HG02885 (cell line): Measurements from ENCODE around the gene F13A1.

Experiments
- ATAC-seq: cut with Tn5 transposase; IDR thresholded peaks from one replicate; pipeline ENCODE4 v1.9.1; 2021; ENCODE audit warnings: mild to moderate bottlenecking; ENCODE audit not compliant: unreplicated experiment, poor library complexity

The F13A1 gene

DNA sequence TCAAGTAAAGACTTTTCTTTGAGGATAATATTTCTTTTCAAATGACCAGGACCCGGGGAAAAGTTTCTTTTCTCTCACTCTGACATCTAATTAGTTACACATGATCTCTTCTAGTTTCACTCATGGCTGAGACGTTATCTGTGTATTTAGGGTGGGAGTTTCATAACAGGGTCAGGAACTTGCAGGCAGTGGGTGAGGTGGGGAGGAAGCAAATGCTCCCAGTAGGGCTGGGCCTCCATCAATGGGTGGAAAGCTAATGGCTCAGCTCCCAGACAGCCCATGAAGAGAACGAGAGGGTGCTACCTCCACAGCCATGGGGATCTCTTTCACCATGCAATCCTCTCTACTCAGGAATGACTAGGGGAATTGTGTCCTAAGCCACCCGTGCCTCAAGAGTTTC lies 119.3 kb downstream of the F13A1 start:
- ATAC-seq: no peak

DNA sequence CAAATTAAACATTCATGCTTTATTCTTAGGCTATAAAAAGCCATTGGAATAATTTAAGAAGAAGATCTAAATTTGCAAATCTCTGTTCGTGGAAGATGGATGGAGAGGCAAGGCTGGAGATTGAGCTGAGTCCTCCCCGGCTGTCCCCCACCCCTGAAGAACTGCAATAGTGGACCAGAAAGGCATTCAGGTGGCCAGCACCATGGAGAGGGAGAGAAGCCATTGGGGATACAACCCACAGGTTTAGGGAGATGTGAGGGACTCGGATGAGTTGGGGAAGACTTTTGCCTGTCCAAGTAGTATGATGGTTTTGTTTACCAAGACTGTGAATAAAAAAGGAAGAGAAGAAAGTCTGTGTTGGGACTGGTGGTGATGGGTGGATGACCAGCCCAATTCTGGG lies 120.8 kb downstream of the F13A1 start:
- no peak for ATAC-seq

- ATAC-seq: no peak
Observed at GRCh38 chr6:6196762-6197161, 123.7 kb downstream of the F13A1 start.

GRCh38 chr6:6195080-6195479 lies 125.4 kb downstream of the F13A1 start:
- ATAC-seq: no peak

GRCh38 chr6:6193221-6193745 lies 127.2 kb downstream of the F13A1 start:
- no peak for ATAC-seq

GRCh38 chr6:6191909-6192308 lies 128.6 kb downstream of the F13A1 start:
- no peak for ATAC-seq

- no peak for ATAC-seq
Observed at GRCh38 chr6:6191476-6191875, 129.0 kb downstream of the F13A1 start.

DNA sequence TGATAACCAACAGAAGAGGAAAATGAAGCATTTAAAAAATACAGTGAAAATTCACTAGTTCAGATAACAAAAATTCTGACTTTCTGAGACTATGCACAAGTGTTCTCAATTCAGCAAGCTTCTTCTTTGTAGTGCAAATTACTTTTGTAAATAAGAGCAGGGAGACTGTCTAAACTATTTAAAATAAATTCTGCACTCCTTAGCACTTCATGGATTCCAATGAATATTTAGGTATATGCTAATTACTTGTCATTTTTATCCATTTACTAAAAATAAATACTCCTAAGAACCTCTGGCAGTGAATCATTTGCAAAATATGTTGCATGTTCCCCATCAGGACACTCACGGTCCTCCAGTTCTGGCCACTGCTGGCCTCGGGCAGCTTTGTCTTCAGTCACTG lies 139.8 kb downstream of the F13A1 start:
- ATAC-seq: no peak

- ATAC-seq: no peak
Observed at GRCh38 chr6:6179858-6180623, 140.4 kb downstream of the F13A1 start.

DNA sequence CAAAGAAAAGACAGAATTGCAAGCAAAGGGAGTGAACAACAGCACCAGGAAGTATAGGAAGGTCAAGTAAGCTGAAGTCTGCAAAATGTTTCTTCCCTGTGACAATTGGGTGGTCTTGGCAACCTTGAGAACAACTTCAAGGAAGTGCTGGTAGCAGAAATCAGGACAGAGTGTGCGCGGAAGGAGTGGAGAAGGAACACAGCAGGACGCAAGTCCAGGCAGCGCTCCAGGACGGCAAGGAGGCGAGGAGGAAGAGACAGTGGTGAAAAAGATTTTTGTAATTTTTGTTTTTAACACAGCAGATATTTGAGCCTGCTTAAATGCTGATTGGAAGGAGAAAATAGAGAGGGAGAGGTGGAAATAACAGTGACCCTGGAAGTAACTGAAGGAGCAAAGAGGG lies 141.7 kb downstream of the F13A1 start:
- no peak for ATAC-seq

DNA sequence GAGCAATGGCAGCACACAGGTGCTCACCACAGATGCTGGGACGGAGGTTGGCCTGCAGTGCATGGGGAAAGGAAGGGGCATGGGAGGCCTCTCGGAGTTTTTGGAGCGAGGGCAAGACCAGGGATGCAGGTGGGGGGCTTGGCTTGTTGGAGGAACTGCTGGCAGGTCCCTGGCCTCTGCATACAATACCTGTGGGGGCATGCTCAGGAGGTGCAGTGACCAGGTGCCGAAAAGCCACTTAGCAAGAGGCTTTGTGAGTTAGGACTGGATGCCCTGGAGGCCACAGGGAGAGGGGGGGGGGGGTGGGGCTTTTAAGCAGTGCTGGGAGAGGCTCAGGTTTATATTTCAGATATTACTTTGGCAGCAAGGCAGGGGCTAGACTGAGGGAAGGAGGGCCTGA lies 142.7 kb downstream of the F13A1 start:
- no peak for ATAC-seq

DNA sequence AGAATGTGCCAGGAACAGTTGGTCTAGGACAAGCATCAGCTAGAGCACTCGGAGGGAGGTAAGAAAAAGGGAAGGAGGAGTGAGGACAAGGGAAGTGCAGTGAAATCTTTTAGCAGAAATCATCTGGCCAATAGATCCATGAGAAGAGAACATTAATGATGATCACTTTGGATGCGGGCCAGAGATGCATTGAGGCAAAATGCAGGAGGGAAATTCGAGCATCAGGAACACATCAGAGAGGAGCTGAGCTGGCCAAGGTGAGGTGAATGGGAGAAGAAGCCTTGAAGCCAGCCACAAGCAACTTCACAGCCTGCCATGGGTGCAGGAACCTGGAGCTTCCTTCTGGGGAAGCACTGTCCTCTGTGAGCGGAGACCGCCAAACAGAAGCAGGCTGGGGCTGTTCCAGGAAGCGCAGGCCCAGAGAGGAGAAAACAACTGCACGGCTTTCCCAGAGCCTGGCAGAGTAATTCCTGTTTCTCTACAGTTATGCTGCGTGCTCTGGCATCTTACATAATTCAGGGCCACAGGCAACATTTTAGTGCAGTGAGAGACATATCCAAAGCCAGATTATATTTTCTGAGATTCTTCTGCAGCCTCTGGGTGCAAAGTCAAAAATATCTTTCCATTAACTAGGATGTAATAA lies 143.8 kb downstream of the F13A1 start:
- no peak for ATAC-seq

- no peak for ATAC-seq
Observed at GRCh38 chr6:6176127-6176526, 144.3 kb downstream of the F13A1 start.

DNA sequence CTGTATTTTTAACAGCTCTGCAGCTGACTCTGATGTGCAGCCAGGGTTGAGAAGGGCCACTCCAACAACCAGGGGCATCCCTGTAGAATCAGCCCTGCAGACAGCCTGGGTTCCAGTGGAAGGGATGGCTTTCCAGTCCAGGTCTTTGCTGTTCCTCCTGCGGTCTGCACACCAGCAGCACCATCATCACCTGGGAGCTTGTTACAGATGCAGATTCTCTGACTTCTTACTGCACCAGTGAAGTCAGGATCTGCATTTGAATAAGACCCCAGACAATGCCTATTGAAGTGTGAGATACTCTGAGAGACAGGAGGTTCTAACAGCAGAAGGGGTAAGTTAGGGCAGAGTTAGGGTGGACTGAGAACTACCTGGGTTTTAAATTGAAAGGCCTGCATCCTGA lies 151.3 kb downstream of the F13A1 start:
- ATAC-seq: no peak

DNA sequence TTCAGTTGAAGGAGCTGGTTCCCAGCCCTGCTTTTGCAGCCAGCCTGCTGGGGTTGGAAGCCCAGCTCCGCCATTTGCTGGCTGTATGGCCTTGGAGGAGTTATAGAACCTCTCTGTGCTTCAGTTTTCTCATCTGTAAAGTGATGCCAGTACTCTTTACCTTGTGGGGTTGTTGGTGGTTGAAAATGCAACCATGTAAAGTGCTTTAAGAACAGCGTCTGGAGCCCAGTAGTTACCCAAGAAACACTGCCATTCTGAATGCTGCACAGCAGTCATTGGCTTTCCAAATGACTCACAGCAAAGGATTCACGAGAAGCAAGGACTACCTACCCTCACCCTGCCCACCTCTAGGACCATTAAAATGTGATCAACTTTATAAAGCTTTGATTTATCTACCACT lies 154.4 kb downstream of the F13A1 start:
- no peak for ATAC-seq

GRCh38 chr6:6164367-6164766 lies 156.1 kb downstream of the F13A1 start:
- ATAC-seq: no peak

DNA sequence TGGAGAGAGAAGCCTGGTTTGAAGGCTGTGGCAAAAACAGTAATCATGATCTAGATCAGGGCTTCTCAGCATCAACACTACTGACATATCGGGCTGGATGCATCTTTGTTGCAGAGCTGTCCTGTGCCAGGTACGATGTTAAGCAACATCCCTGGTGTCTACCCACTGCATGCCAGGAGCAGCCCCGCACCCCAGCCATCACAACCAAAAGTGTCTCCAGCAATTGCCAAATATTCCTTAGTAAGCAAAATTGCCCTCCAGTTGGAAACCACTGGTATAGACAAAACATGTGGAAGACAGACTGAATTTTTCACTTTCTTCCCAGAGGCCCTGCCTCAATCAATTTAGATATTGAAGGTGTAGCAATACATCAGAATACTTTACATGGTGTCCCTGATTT lies 166.1 kb downstream of the F13A1 start:
- ATAC-seq: no peak

GRCh38 chr6:6152060-6152459 lies 168.4 kb downstream of the F13A1 start:
- ATAC-seq: no peak

- no peak for ATAC-seq
Observed at GRCh38 chr6:6148192-6148815, 172.2 kb downstream of the F13A1 start.

DNA sequence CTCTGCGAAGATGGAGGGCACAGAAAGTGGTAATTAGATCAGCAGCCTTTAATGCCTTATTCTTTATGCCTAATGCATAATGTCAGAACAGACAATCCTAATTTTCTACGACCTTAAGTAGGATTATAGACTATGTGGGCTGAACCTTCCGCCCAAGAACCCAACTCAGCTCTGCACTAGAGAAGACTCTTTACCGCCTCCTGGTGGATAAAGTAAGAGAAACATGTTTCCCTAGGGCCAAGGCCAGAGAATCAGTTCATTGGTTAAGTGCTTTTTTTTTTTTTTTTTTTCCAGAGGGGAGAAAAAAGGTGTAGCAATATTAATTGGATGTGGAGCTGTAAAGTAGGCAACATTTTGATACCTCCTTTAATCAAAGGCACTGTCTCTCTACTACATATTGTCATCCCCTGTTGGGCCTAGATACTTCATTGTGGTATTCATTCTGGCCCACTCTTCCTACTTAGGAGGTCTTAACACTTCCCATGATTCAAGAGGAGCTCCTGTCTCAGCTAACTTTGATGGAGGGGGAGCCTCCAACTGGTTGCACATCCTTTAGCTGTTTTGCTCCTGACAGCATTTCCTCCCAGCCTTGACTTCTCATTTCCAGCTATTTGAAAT lies 188.9 kb downstream of the F13A1 start:
- ATAC-seq: no peak

DNA sequence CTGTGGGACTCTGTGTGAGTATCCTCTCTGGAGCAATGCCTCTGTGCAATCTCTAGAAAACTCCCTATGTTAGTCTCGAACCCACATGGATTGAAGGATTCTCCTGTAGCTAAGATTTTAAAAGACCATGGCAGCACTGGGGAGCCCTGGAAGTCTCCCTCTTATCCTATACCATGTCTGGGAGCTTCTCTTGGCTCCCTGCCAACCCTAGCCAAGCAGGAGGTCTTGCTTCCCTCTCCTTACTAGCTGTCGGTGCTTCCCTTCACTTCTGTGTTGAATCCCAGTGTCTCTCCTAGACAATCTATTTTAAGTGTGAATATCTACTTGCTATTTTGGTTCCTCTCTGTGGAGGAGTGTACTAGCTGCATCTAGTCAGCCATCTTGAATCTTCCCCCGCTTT lies 195.0 kb downstream of the F13A1 start:
- ATAC-seq: no peak
